Stimulated activated CD8-positive, alpha-beta memory T cell treated with anti-CD3 and anti-CD28 coated beads, Interleukin-12 subunit alpha, Interleukin-12 subunit beta, amount 100 ng/mL, for 24 hours (primary cell): ENCODE measurements around the gene P2RY2.

Source experiments
- DNase-seq: peaks from one replicate; pipeline ENCODE4 v3.0.0-alpha.2; 2020; ENCODE audit errors: extremely low read depth

The P2RY2 gene

DNA sequence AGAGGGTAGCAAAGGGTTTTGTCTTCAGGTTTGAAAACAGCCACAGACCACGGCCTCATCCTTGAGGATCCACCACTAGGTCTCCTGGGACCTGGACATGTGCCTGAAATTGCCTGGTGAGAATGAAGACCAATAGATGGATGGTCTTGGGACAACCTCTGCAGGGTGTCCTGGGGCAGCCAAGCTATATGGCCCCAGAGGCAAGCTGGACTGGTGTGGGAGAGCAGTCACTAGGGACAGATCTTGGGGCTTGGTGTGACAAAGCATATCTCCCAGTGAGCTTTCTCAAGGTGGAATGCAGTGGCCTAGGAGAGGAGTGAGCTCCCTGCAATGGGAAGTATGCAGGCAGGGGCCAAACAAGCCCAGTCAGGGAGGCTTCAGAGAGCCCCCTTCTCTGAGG is 67.6 kb downstream of the P2RY2 start:
- no peak for DNase-seq
